ENCODE results near the gene TPGS1. TPM values are rescaled to one million over a fixed set of nuclear protein-coding genes. Genes with fewer than 3 reads are reported as not detected.
A peak's percentile ranks its signal among the peaks of the same experiment; 100 is the strongest.

TPGS1 gene
- total and polyA plus RNA-seq, 4 donors, result 12.2 to 32.7 (median 25.5) TPM

DNA sequence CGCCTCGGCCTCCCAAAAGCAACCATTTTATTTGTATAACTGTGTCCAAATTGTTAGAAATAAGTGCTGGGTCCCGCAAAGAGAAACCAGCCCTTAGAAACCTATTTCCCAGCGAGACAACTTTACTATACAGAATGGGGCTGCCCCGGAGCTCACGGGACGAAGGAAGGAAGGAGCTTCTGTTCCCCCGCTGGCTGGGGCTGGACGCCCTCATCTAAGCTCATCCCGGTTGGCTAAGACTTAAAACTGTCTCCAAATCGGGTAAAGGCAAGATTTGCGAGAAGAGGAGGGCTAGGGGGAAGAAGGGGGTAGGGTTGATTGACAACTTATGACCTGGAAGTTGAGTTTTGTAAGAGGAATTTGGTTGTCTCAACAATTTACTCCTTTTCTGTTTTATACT, 52.8 kb downstream of the TPGS1 start:
- peaks cover 0 to 10% (median 7%) of the 10 kb centered on the region in 5 donors for H3K4me1 ChIP-seq (ENCODE audit: control insufficient read depth in 5 of 5, insufficient read depth in 5 of 5, low read length in 5 of 5)
- DNase-seq (no peak), ATAC-seq (ENCODE audit: insufficient read depth, low FRiP score) (no peak)
- H3K4me3 ChIP-seq, result no peak overlapping the region
- H3K9ac ChIP-seq (ENCODE audit: insufficient read depth in 1 of 2, low read length in 2 of 2), result no peak overlapping the region
- no peaks in the 10 kb centered on the region for H3K9me3 ChIP-seq (ENCODE audit: control insufficient read depth in 4 of 4, insufficient read depth in 3 of 4, low read length in 3 of 4)
- no peaks in the 10 kb centered on the region for H3K36me3 ChIP-seq (ENCODE audit: control insufficient read depth in 4 of 4, insufficient read depth in 4 of 4, low read length in 4 of 4)
- no peak overlapping the region for H3K27ac ChIP-seq (ENCODE audit: low read depth in 1 of 2, low read length in 1 of 2)
- 36 to 79% methylated on average over 12 of the region's 12 CpGs for WGBS, 2 donors
- TF ChIP-seq, protein P1, sequence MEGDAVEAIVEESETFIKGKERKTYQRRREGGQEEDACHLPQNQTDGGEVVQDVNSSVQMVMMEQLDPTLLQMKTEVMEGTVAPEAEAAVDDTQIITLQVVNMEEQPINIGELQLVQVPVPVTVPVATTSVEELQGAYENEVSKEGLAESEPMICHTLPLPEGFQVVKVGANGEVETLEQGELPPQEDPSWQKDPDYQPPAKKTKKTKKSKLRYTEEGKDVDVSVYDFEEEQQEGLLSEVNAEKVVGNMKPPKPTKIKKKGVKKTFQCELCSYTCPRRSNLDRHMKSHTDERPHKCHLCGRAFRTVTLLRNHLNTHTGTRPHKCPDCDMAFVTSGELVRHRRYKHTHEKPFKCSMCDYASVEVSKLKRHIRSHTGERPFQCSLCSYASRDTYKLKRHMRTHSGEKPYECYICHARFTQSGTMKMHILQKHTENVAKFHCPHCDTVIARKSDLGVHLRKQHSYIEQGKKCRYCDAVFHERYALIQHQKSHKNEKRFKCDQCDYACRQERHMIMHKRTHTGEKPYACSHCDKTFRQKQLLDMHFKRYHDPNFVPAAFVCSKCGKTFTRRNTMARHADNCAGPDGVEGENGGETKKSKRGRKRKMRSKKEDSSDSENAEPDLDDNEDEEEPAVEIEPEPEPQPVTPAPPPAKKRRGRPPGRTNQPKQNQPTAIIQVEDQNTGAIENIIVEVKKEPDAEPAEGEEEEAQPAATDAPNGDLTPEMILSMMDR (IDR thresholded peaks at IDR 0.05; ENCODE audit: control extremely low read depth, extremely low read depth), result no peak
- H3K27me3 ChIP-seq (ENCODE audit: control insufficient read depth in 3 of 3, insufficient read depth in 3 of 3, low read length in 2 of 3), result no peaks in the 10 kb centered on the region

DNA sequence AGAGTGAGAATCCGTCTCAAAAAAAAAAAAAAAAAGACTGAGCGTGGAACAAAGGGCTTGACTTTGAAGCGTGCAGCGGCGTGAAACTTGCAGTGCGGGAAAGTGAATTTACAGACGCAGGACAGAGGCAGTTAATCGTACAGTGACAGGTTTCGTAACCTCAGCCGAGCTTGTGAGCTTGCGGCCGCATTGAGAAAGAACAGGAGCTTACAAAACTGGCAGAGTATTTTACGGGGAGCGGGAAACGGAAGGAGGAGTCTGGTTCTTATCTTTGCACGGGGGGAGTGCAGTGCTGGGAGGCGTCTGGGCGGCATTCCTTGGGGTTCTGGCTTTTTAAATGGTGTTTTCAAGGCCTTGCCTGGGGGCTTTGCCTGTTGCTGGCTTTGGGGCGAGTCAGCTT, 59.1 kb downstream of the TPGS1 start:
- DNase-seq, result peak; percentile 62 to 85 (median 80)
- Histone ChIP-seq H3K36me3 (ENCODE audit: control insufficient read depth in 4 of 4, insufficient read depth in 4 of 4, low read length in 4 of 4) (no peaks in the 10 kb centered on the region), H3K27ac (ENCODE audit: low read depth in 1 of 2, low read length in 1 of 2) (no peak overlapping the region), H3K9ac (ENCODE audit: insufficient read depth in 1 of 2, low read length in 2 of 2) (peak overlapping the region in 1 of 2 donors; percentile 70), H3K27me3 (ENCODE audit: control insufficient read depth in 3 of 3, insufficient read depth in 3 of 3, low read length in 2 of 3) (no peaks in the 10 kb centered on the region), H3K4me1 (ENCODE audit: control insufficient read depth in 5 of 5, insufficient read depth in 5 of 5, low read length in 5 of 5) (peaks cover 0 to 6% (median 0%) of the 10 kb centered on the region in 5 donors), H3K9me3 (ENCODE audit: control insufficient read depth in 4 of 4, insufficient read depth in 3 of 4, low read length in 3 of 4) (no peaks in the 10 kb centered on the region), H3K4me3 (no peak overlapping the region)
- TF ChIP-seq, protein P1 (IDR thresholded peaks at IDR 0.05; ENCODE audit: control extremely low read depth, extremely low read depth), result no peak
- WGBS, 2 donors, result 37 to 70% methylated on average over 18 of the region's 19 CpGs
- no peak for ATAC-seq (ENCODE audit: insufficient read depth, low FRiP score)

DNA sequence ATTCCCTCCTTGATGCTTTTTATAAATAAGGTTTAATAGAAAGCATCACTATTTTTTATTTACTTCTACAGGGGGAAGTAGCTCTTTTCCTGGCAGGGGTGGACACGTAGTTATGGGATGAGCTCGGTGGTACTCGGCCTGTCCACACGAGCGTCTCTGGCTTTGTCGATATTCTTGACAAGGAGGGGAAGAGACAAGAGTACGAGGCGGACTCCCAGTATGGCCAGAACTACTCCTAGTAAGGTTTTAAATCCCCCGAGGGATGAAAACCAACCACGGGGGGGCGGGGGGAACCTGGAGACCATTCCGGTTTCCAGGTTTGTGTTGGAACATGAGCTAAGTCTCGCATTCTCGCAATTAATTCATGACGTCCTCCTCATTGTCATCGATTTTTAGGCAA, 59.5 kb downstream of the TPGS1 start:
- 45 to 73% methylated on average over 16 of the region's 16 CpGs for WGBS, 2 donors
- Histone ChIP-seq H3K27me3 (ENCODE audit: control insufficient read depth in 3 of 3, insufficient read depth in 3 of 3, low read length in 2 of 3) (no peaks in the 10 kb centered on the region), H3K36me3 (ENCODE audit: control insufficient read depth in 4 of 4, insufficient read depth in 4 of 4, low read length in 4 of 4) (no peaks in the 10 kb centered on the region), H3K4me1 (ENCODE audit: control insufficient read depth in 5 of 5, insufficient read depth in 5 of 5, low read length in 5 of 5) (peaks cover 0 to 10% (median 0%) of the 10 kb centered on the region in 5 donors), H3K9ac (ENCODE audit: insufficient read depth in 1 of 2, low read length in 2 of 2) (peak overlapping the region in 1 of 2 donors; percentile 70), H3K4me3 (no peak overlapping the region), H3K27ac (ENCODE audit: low read depth in 1 of 2, low read length in 1 of 2) (no peak overlapping the region), H3K9me3 (ENCODE audit: control insufficient read depth in 4 of 4, insufficient read depth in 3 of 4, low read length in 3 of 4) (no peaks in the 10 kb centered on the region)
- ATAC-seq (ENCODE audit: insufficient read depth, low FRiP score) (no peak), DNase-seq (no peak)
- TF ChIP-seq, protein P1 (IDR thresholded peaks at IDR 0.05; ENCODE audit: control extremely low read depth, extremely low read depth), result no peak

DNA sequence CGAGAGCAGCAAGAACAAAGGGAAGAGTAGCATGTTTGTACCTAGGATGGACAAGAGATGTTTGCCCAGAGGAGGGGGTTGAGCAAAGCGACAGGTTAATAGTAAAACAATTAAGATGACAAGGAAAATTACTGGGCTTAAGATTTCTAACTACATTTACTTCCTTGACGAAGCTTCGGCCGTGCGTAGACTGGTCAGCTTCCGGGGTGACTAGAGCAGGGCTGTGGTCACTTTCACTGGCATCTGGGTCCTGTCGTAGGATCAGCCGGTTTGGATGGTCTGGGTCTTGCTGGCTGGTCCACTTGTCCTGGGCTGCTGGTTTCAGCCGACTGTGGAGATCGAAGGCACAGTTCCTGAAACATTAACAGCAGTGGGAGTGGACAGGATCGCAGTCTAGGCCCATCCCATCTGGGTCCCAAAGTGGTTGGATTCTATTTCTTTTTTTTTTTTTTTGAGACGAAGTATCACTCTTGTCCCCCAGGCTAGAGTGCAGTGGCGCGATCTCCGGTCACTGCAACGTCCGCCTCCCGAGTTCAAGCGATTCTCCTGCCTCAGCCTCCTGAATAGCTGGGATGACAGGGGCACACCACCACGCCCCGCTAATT, 60.1 kb downstream of the TPGS1 start:
- Histone ChIP-seq H3K9ac (ENCODE audit: insufficient read depth in 1 of 2, low read length in 2 of 2) (no peak overlapping the region), H3K9me3 (ENCODE audit: control insufficient read depth in 4 of 4, insufficient read depth in 3 of 4, low read length in 3 of 4) (no peaks in the 10 kb centered on the region), H3K4me3 (no peak overlapping the region), H3K36me3 (ENCODE audit: control insufficient read depth in 4 of 4, insufficient read depth in 4 of 4, low read length in 4 of 4) (no peaks in the 10 kb centered on the region), H3K27me3 (ENCODE audit: control insufficient read depth in 3 of 3, insufficient read depth in 3 of 3, low read length in 2 of 3) (no peaks in the 10 kb centered on the region), H3K27ac (ENCODE audit: low read depth in 1 of 2, low read length in 1 of 2) (no peak overlapping the region), H3K4me1 (ENCODE audit: control insufficient read depth in 5 of 5, insufficient read depth in 5 of 5, low read length in 5 of 5) (peaks cover 0 to 10% (median 0%) of the 10 kb centered on the region in 5 donors)
- ATAC-seq (ENCODE audit: insufficient read depth, low FRiP score), result no peak
- TF ChIP-seq, protein P1 (IDR thresholded peaks at IDR 0.05; ENCODE audit: control extremely low read depth, extremely low read depth), result no peak
- 81 to 93% methylated on average over 22 of the region's 22 CpGs for WGBS, 2 donors
- DNase-seq, result no peak
